ENCODE measurements around the gene TRIO. TPM values are rescaled to one million over a fixed set of nuclear protein-coding genes. Genes with fewer than 3 reads are reported as not detected.

The TRIO gene
- total RNA-seq, 1 donor from 2014 or later: 200 TPM

GRCh38 chr5:14260637-14261036 lies 117.5 kb downstream of the TRIO start:
- Mint-ChIP-seq H3K27me3 (ENCODE audit: low read depth) (no peaks in the 10 kb centered on the region), H3K36me3 (ENCODE audit: low read depth) (peaks cover 4% of the 10 kb centered on the region), H3K9me3 (ENCODE audit: low read depth) (peaks cover 5% of the 10 kb centered on the region), H3K4me1 (ENCODE audit: low read depth) (peaks cover 86% of the 10 kb centered on the region), H3K27ac (ENCODE audit: unreplicated experiment) (peak overlapping the region; percentile 38), H3K4me3 (ENCODE audit: unreplicated experiment) (no peak overlapping the region)
- TF ChIP-seq CTCF (IDR thresholded peaks at IDR 0.05): no peak
- DNase-seq (ENCODE audit: low spot score): no peak

DNA sequence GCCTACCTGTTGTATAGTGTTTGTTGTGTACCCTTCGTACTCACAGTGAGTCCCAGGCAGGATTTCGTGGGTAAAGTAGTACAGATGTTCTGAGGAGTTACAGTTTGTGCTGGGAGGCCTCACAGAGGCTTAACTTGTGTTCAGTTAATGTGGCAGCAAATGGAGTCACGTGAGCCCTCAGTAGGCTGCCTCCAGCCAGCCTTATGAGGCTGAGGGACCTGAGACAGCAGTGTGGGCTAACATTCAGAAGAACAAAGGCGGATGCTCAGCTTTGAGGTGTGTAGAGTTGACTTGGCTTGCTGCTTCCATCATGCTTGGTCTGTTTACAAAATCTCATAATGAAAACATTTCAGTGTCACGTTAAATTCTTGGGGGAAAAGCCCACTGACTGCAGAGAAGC lies 118.1 kb downstream of the TRIO start:
- H3K36me3 Mint-ChIP-seq (ENCODE audit: low read depth): no peaks in the 10 kb centered on the region
- no peak for TF ChIP-seq CTCF (IDR thresholded peaks at IDR 0.05)
- DNase-seq (ENCODE audit: low spot score): no peak
- H3K4me3 Mint-ChIP-seq (ENCODE audit: unreplicated experiment): no peak overlapping the region
- H3K27ac Mint-ChIP-seq (ENCODE audit: unreplicated experiment): peak overlapping the region; percentile 38
- peaks cover 86% of the 10 kb centered on the region for H3K4me1 Mint-ChIP-seq (ENCODE audit: low read depth)
- no peaks in the 10 kb centered on the region for H3K9me3 Mint-ChIP-seq (ENCODE audit: low read depth)
- no peaks in the 10 kb centered on the region for H3K27me3 Mint-ChIP-seq (ENCODE audit: low read depth)

DNA sequence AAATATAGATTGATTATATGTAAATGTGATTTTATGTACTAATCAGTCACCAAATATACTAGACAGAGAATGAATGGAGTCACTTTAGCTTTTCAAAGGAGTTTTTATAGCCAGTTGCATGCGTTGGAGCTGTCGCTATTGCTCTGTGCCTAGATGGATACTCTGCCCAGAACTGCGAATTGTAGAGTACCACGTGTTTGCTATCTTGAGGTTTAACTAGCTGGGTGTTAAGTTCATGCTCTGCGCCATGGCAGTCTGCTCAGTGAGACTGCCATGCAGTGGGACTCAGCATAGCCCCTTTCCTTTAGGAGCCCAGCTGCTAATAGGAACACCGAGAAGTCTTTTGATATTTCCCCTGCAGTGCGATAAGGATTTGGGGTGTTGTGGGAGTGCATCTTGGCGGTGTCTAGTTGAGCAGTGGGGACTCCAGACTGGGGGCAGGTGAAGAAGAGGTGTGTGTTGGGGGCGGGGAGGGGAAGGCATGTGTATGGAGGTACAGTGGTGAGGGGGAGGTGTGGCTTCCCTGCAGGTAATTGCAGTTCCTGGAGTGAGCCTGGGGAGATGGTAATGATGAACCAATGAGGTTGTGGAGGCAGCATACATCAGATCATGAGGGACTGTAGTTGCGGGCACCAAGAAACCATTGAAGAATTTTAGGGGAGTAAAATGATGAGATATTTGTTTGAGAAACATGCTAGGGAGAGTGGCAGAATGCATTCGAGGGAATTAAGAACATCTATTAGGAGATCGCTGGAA lies 118.9 kb downstream of the TRIO start:
- Mint-ChIP-seq H3K9me3 (ENCODE audit: low read depth) (no peaks in the 10 kb centered on the region), H3K4me1 (ENCODE audit: low read depth) (peaks cover 86% of the 10 kb centered on the region), H3K36me3 (ENCODE audit: low read depth) (no peaks in the 10 kb centered on the region), H3K27ac (ENCODE audit: unreplicated experiment) (peak overlapping the region; percentile 66), H3K27me3 (ENCODE audit: low read depth) (no peaks in the 10 kb centered on the region), H3K4me3 (ENCODE audit: unreplicated experiment) (no peak overlapping the region)
- TF ChIP-seq CTCF (IDR thresholded peaks at IDR 0.05): no peak
- DNase-seq (ENCODE audit: low spot score): no peak

DNA sequence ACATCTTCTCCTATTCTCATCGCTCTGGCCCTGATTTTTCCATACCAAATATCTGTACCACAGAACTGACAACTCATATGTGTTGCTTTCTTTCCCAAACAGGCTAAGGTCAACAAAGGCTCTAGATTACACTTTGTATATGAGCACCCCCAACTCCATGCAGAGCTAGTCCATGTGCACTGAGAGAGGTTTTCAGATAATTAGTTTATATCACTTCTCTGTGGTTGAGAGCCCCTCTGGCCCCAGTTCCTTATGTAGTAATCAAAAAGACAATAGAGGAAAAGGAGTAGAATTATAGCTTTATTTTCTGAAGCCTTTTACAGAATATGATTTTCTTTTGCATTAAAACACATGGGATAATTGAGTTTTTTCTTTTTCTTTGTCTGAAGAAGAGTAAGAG lies 120.0 kb downstream of the TRIO start:
- H3K9me3 Mint-ChIP-seq (ENCODE audit: low read depth): no peaks in the 10 kb centered on the region
- H3K4me3 Mint-ChIP-seq (ENCODE audit: unreplicated experiment): no peak overlapping the region
- TF ChIP-seq CTCF (IDR thresholded peaks at IDR 0.05): no peak
- peak overlapping the region; percentile 33 for H3K27ac Mint-ChIP-seq (ENCODE audit: unreplicated experiment)
- H3K36me3 Mint-ChIP-seq (ENCODE audit: low read depth): no peaks in the 10 kb centered on the region
- H3K4me1 Mint-ChIP-seq (ENCODE audit: low read depth): peaks cover 86% of the 10 kb centered on the region
- DNase-seq (ENCODE audit: low spot score): no peak
- H3K27me3 Mint-ChIP-seq (ENCODE audit: low read depth): no peaks in the 10 kb centered on the region

DNA sequence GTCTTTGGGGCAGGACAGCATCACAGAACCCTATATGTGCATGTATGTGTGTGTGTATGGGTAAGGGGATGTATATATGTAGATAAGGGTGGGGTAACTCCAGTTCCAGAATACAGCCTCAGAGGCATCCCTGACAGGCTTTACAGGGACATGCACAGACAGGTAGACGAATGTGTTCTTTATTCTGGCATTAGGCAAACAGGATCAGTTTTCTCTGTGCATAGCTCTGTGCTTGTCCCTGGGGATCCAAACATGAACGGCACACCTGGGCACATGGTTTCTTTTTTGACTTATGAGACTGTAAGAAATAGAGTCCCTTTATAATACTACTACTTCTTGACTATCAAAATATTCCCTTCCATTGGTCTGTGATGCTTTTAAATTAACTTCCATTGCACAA lies 120.6 kb downstream of the TRIO start:
- no peak for TF ChIP-seq CTCF (IDR thresholded peaks at IDR 0.05)
- H3K27ac Mint-ChIP-seq (ENCODE audit: unreplicated experiment): peak overlapping the region; percentile 33
- no peak for DNase-seq (ENCODE audit: low spot score)
- no peaks in the 10 kb centered on the region for H3K27me3 Mint-ChIP-seq (ENCODE audit: low read depth)
- H3K9me3 Mint-ChIP-seq (ENCODE audit: low read depth): no peaks in the 10 kb centered on the region
- H3K36me3 Mint-ChIP-seq (ENCODE audit: low read depth): no peaks in the 10 kb centered on the region
- peaks cover 86% of the 10 kb centered on the region for H3K4me1 Mint-ChIP-seq (ENCODE audit: low read depth)
- H3K4me3 Mint-ChIP-seq (ENCODE audit: unreplicated experiment): no peak overlapping the region

Measured in chondrocyte (in vitro differentiated cells).